Mammary epithelial cell (primary cell): Measurements from ENCODE around the gene URI1.

Experiments used
- EZH2 ChIP-seq: IDR thresholded peaks from 2 replicates; pipeline ENCODE4 v1.6.1; 2012; ENCODE audit warnings: low read length, inconsistent platforms, borderline replicate concordance
- TF ChIP-seq, protein P1 (sequence below), 2 donors: IDR thresholded peaks in 1 of 2; conservative IDR thresholded peaks in 1 of 2; 2 replicates each; pipeline ENCODE4 v1.5.1; 2011 to 2012; ENCODE audit warnings: inconsistent platforms in 2 of 2, low read length in 2 of 2, mild to moderate bottlenecking in 2 of 2, control low read depth in 1 of 2, low read depth in 1 of 2; ENCODE audit not compliant: insufficient read depth in 1 of 2; ENCODE audit errors: extremely low read depth in 1 of 2

- TF ChIP-seq, protein P1, sequence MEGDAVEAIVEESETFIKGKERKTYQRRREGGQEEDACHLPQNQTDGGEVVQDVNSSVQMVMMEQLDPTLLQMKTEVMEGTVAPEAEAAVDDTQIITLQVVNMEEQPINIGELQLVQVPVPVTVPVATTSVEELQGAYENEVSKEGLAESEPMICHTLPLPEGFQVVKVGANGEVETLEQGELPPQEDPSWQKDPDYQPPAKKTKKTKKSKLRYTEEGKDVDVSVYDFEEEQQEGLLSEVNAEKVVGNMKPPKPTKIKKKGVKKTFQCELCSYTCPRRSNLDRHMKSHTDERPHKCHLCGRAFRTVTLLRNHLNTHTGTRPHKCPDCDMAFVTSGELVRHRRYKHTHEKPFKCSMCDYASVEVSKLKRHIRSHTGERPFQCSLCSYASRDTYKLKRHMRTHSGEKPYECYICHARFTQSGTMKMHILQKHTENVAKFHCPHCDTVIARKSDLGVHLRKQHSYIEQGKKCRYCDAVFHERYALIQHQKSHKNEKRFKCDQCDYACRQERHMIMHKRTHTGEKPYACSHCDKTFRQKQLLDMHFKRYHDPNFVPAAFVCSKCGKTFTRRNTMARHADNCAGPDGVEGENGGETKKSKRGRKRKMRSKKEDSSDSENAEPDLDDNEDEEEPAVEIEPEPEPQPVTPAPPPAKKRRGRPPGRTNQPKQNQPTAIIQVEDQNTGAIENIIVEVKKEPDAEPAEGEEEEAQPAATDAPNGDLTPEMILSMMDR (conservative IDR thresholded peaks at IDR 0.05 in 1 of 2, IDR thresholded peaks at IDR 0.05 in 1 of 2; ENCODE audit: extremely low read depth in 1 of 2, insufficient read depth in 1 of 2, low read depth in 1 of 2, low read length in 2 of 2), result no peak
- TF ChIP-seq EZH2, result no peak
Measured at GRCh38 chr19:29946645-29947044, 4.6 kb downstream of the URI1 start.
